ENCODE results near the gene ZNF512B. TPM values are rescaled to one million over a fixed set of nuclear protein-coding genes. Genes with fewer than 3 reads are reported as not detected.

Gene ZNF512B
- total and polyA plus RNA-seq, 12 donors = 4.6 to 14.8 (median 13.6) TPM

GRCh38 chr20:63913768-63914167, 56.0 kb downstream of the ZNF512B start:
- 96% methylated on average over 12 of the region's 12 CpGs for WGBS, 2 donors
- ATAC-seq (no peak), DNase-seq (no peak)
- H3K4me3 ChIP-seq = no peak overlapping the region
- intact Hi-C loops (cut with DNase I) = loop anchor here in 2 of 10 donors (5.0 kb wide), 1 partner anchor 59 kb away; no protein-coding TSS in a partner anchor
- H3K27me3 ChIP-seq = no peaks in the 10 kb centered on the region
- no peak for TF ChIP-seq CTCF (IDR thresholded peaks at IDR 0.05)
- no peak overlapping the region for H3K27ac ChIP-seq
- peaks cover 0 to 44% (median 25%) of the 10 kb centered on the region in 9 donors for H3K4me1 ChIP-seq
- peaks cover 0 to 12% (median 5%) of the 10 kb centered on the region in 11 donors for H3K9me3 ChIP-seq
- H3K36me3 ChIP-seq = peaks cover 0 to 15% (median 11%) of the 10 kb centered on the region in 9 donors

GRCh38 chr20:63911176-63911575, 58.6 kb downstream of the ZNF512B start:
- intact Hi-C loops (cut with DNase I) = loop anchor here in 2 of 10 donors (5.0 kb wide), 1 partner anchor 61 kb away; no protein-coding TSS in a partner anchor
- no peak overlapping the region for H3K4me3 ChIP-seq
- H3K9me3 ChIP-seq = peaks cover 0 to 4% (median 0%) of the 10 kb centered on the region in 11 donors
- peak in 3 of 8 donors; percentile 29 to 32 (median 30) for ATAC-seq
- H3K27ac ChIP-seq = no peak overlapping the region
- DNase-seq = no peak
- WGBS, 2 donors = 45 to 63% methylated on average over 12 of the region's 12 CpGs
- peaks cover 0 to 67% (median 50%) of the 10 kb centered on the region in 9 donors for H3K4me1 ChIP-seq
- peaks cover 0 to 7% (median 0%) of the 10 kb centered on the region in 9 donors for H3K36me3 ChIP-seq
- no peaks in the 10 kb centered on the region for H3K27me3 ChIP-seq
- TF ChIP-seq CTCF (IDR thresholded peaks at IDR 0.05) = no peak

GRCh38 chr20:63908008-63908682, 61.6 kb downstream of the ZNF512B start:
- Histone ChIP-seq H3K27ac (no peak overlapping the region), H3K9me3 (no peaks in the 10 kb centered on the region), H3K4me1 (peaks cover 0 to 80% (median 49%) of the 10 kb centered on the region in 9 donors), H3K27me3 (no peaks in the 10 kb centered on the region), H3K36me3 (peaks cover 0 to 12% (median 0%) of the 10 kb centered on the region in 9 donors), H3K4me3 (no peak overlapping the region)
- no peak for TF ChIP-seq CTCF (IDR thresholded peaks at IDR 0.05)
- intact Hi-C loops (cut with DNase I) = loop anchor here in 6 of 10 donors (2.0 to 10.0 kb wide), 3 partner anchors 64 to 67 kb away; partner anchors contain the start of gene SAMD10 (in 2 of the 6)
- ATAC-seq = no peak
- no peak for DNase-seq
- 72 to 76% methylated on average over 16 of the region's 16 CpGs for WGBS, 2 donors

Small RNA genes within 50 kb of the gene (microRNA-seq; reads per million reads assigned to microRNA genes)
- 0 to 0.60 reads per million in 2 donors for gene MIR1914
- 0 reads per million in 2 donors for gene MIR647
- gene MIR941-1 = 0 reads per million in 2 donors
- 0 reads per million in 2 donors for gene MIR941-2
- 0 reads per million in 2 donors for gene MIR941-3
- 0 reads per million in 2 donors for gene MIR941-4
- gene MIR941-5 = 0 reads per million in 2 donors

Other genes with a start within 250 kb of the ZNF512B start
- 1 to 10 TPM in 9 of 10 donors, under 1 TPM in 1; 0.79 to 4.1 (median 2.7) TPM for gene LIME1, start 233.3 kb downstream of the ZNF512B start, total RNA-seq
- gene LIME1, start 233.3 kb downstream of the ZNF512B start, polyA plus RNA-seq = 10 to 100 TPM in 1 of 2 donors, 1 to 10 TPM in 1; 4.9 to 15.7 TPM
- 10 to 100 TPM; 64.4 to 85.3 (median 76.8) TPM for gene SLC2A4RG, start 230.2 kb downstream of the ZNF512B start, total RNA-seq
- 100 to 1,000 TPM in 1 of 2 donors, 10 to 100 TPM in 1; 36.3 to 114 TPM for gene SLC2A4RG, start 230.2 kb downstream of the ZNF512B start, polyA plus RNA-seq
- gene ZBTB46, start 138.7 kb downstream of the ZNF512B start, total RNA-seq = 10 to 100 TPM; 10.2 to 25.4 (median 14.7) TPM
- 10 to 100 TPM in 1 of 2 donors, 1 to 10 TPM in 1; 5.6 to 10.3 TPM for gene ZBTB46, start 138.7 kb downstream of the ZNF512B start, polyA plus RNA-seq
- not detected for gene ABHD16B, start 108.4 kb downstream of the ZNF512B start, total RNA-seq
- under 1 TPM; 0.32 to 0.59 TPM for gene ABHD16B, start 108.4 kb downstream of the ZNF512B start, polyA plus RNA-seq
- 10 to 100 TPM; 60.1 to 83.0 (median 72.8) TPM for gene TPD52L2, start 104.7 kb downstream of the ZNF512B start, total RNA-seq
- gene TPD52L2, start 104.7 kb downstream of the ZNF512B start, polyA plus RNA-seq = 100 to 1,000 TPM in 1 of 2 donors, 10 to 100 TPM in 1; 50.6 to 119 TPM
- gene DNAJC5, start 74.8 kb downstream of the ZNF512B start, total RNA-seq = 10 to 100 TPM; 32.8 to 52.2 (median 38.5) TPM
- 10 to 100 TPM; 19.5 to 23.8 TPM for gene DNAJC5, start 74.8 kb downstream of the ZNF512B start, polyA plus RNA-seq
- 10 to 100 TPM; 27.3 to 70.4 (median 39.0) TPM for gene UCKL1, start 13.5 kb downstream of the ZNF512B start, total RNA-seq
- gene UCKL1, start 13.5 kb downstream of the ZNF512B start, polyA plus RNA-seq = 100 to 1,000 TPM in 1 of 2 donors, 10 to 100 TPM in 1; 36.3 to 130 TPM
- 1 to 10 TPM; 3.4 to 8.4 (median 4.0) TPM for gene SAMD10, start 9.7 kb upstream of the ZNF512B start, total RNA-seq
- gene SAMD10, start 9.7 kb upstream of the ZNF512B start, polyA plus RNA-seq = 1 to 10 TPM; 3.9 to 8.8 TPM
- 10 to 100 TPM; 43.8 to 53.6 (median 48.1) TPM for gene PRPF6, start 11.2 kb upstream of the ZNF512B start, total RNA-seq
- gene PRPF6, start 11.2 kb upstream of the ZNF512B start, polyA plus RNA-seq = 10 to 100 TPM; 27.8 to 48.4 TPM
- gene C20orf204, start 66.3 kb upstream of the ZNF512B start, total RNA-seq = under 1 TPM; 0.11 to 0.86 (median 0.39) TPM
- under 1 TPM; 0.49 to 0.88 TPM for gene C20orf204, start 66.3 kb upstream of the ZNF512B start, polyA plus RNA-seq
- 100 to 1,000 TPM in 1 of 10 donors, 10 to 100 TPM in 9; 23.5 to 129 (median 51.9) TPM for gene SOX18, start 79.7 kb upstream of the ZNF512B start, total RNA-seq
- 10 to 100 TPM; 37.2 to 60.0 TPM for gene SOX18, start 79.7 kb upstream of the ZNF512B start, polyA plus RNA-seq
- gene TCEA2, start 93.3 kb upstream of the ZNF512B start, total RNA-seq = 10 to 100 TPM; 40.8 to 51.0 (median 44.9) TPM
- gene TCEA2, start 93.3 kb upstream of the ZNF512B start, polyA plus RNA-seq = 10 to 100 TPM; 35.0 to 54.9 TPM
- 10 to 100 TPM in 1 of 10 donors, 1 to 10 TPM in 9; 1.8 to 13.1 (median 3.3) TPM for gene RGS19, start 109.6 kb upstream of the ZNF512B start, total RNA-seq
- gene RGS19, start 109.6 kb upstream of the ZNF512B start, polyA plus RNA-seq = 1 to 10 TPM; 4.5 to 6.4 TPM
- gene OPRL1, start 110.2 kb upstream of the ZNF512B start, total RNA-seq = 1 to 10 TPM in 1 of 10 donors, under 1 TPM in 9; 0.27 to 1.3 (median 0.42) TPM
- under 1 TPM; 0.19 to 0.29 TPM for gene OPRL1, start 110.2 kb upstream of the ZNF512B start, polyA plus RNA-seq
- gene LKAAEAR1, start 114.5 kb upstream of the ZNF512B start, total RNA-seq = not detected
- under 1 TPM in 1 of 2 donors, not detected in 1; 0.12 TPM for gene LKAAEAR1, start 114.5 kb upstream of the ZNF512B start, polyA plus RNA-seq
- gene NPBWR2, start 137.6 kb upstream of the ZNF512B start, total RNA-seq = not detected
- not detected for gene NPBWR2, start 137.6 kb upstream of the ZNF512B start, polyA plus RNA-seq
- under 1 TPM in 9 of 10 donors, not detected in 1; 0.05 to 0.35 (median 0.11) TPM for gene MYT1, start 194.5 kb upstream of the ZNF512B start, total RNA-seq
- gene MYT1, start 194.5 kb upstream of the ZNF512B start, polyA plus RNA-seq = under 1 TPM; 0.01 to 0.15 TPM

All from heart right ventricle (tissue), 16 donors.